Type B pancreatic cell (in vitro differentiated cells): Measurements from ENCODE around the gene ASB15. TPM values are rescaled to one million over a fixed set of nuclear protein-coding genes. Genes with fewer than 3 reads are reported as not detected.

Source experiments
- DNase-seq: peaks from one replicate; pipeline ENCODE4 v3.0.0; 2021; ENCODE audit warnings: mixed read lengths; ENCODE audit not compliant: unreplicated experiment; ENCODE audit errors: extremely low spot score
- H3K27ac Mint-ChIP-seq: 2 replicates; pipeline ENCODE4 v1.8.0; 2021; ENCODE audit warnings: mild to moderate bottlenecking, mixed read lengths
- H3K27me3 Mint-ChIP-seq: 2 replicates; pipeline ENCODE4 v1.8.0; 2021; ENCODE audit warnings: mixed read lengths
- H3K36me3 Mint-ChIP-seq: 2 replicates; pipeline ENCODE4 v1.8.0; 2021; ENCODE audit warnings: mixed read lengths
- H3K4me1 Mint-ChIP-seq: one replicate; pipeline ENCODE4 v1.8.0; 2021; ENCODE audit warnings: mixed read lengths; ENCODE audit not compliant: unreplicated experiment
- H3K4me3 Mint-ChIP-seq: 2 replicates; pipeline ENCODE4 v1.8.0; 2021; ENCODE audit warnings: mild to moderate bottlenecking, mixed read lengths
- H3K9me3 Mint-ChIP-seq: 2 replicates; pipeline ENCODE4 v1.8.0; 2021; ENCODE audit warnings: mixed read lengths
- CTCF ChIP-seq: fragments of 200-600 bp; sonication (generic); conservative IDR thresholded peaks from 2 replicates; pipeline ENCODE4 v1.5.0; 2021; ENCODE audit warnings: antibody characterized with exemption, mild to moderate bottlenecking
- total RNA-seq: library from RNA; stranded (reverse); gene quantifications from 2 replicates; pipeline ENCODE4 v1.2.1, GENCODE V29; 2021; ENCODE audit warnings: low replicate concordance

Gene ASB15
- total RNA-seq, 1 donor from 2014 or later: not detected

- H3K27ac Mint-ChIP-seq: peak overlapping the region; percentile 58
Observed at GRCh38 chr7:123643495-123644441, 42.1 kb downstream of the ASB15 start.

DNA sequence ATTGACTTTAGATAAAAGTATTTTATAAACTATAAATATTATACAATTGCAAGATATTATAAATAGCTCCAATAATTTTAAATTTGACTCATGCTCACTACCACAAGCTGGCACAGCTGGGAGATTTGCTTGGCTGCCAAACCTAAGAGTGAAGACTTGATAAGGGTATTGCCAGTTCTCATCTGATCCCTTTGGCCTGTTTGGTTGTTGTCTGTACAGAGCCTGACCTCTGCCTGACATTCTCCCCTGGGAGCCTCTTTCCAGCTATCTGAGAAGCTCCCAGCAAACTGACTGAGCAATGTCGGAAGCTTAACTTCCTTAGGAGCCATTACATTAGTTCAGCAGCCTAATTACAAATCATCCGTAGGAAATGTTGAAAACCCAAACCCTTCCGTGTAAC, 43.9 kb downstream of the ASB15 start:
- Mint-ChIP-seq H3K36me3 (no peaks in the 10 kb centered on the region), H3K9me3 (no peaks in the 10 kb centered on the region), H3K27ac (no peak overlapping the region), H3K27me3 (no peaks in the 10 kb centered on the region), H3K4me3 (no peak overlapping the region), H3K4me1 (peaks cover 29% of the 10 kb centered on the region)
- TF ChIP-seq CTCF: no peak
- no peak for DNase-seq

More at GRCh38 chr7:123643495-123644441, 42.1 kb downstream of the ASB15 start:
- Mint-ChIP-seq H3K4me3 (peak overlapping the region; percentile 63), H3K4me1 (peaks cover 29% of the 10 kb centered on the region), H3K36me3 (no peaks in the 10 kb centered on the region), H3K9me3 (no peaks in the 10 kb centered on the region), H3K27me3 (no peaks in the 10 kb centered on the region)
- no peak for TF ChIP-seq CTCF
- DNase-seq: no peak

DNA sequence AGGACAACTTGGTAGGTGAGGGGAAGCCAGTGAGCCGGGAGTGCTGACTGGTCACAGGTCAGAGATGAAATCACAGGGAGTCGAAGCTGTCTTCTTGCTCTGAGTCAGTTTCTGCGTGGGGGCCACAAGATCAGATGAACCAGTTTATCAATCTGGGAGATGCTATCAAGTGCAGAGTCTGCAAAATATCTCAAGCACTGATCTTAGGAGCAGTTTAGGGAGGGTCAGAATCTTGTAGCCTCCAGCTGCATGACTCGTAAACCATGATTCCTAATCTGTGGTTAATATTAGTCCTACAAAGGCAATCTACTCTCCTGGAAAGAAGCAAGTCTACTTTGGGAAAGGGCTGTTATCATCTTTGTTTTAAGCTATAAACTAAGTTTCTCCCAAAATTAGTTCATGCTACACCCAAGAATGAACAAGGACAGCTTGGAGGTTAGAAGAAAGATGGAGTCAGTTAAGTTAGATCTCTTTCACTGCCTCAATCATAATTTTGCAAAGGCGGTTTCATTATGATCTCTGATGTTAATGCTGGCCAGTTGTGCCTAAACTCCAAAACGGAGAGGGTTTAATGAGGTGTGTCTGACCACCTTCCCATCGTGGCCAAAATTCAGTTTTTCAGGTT, 45.6 kb downstream of the ASB15 start:
- Mint-ChIP-seq H3K4me1 (peaks cover 24% of the 10 kb centered on the region), H3K27me3 (no peaks in the 10 kb centered on the region), H3K36me3 (no peaks in the 10 kb centered on the region), H3K9me3 (no peaks in the 10 kb centered on the region), H3K27ac (no peak overlapping the region), H3K4me3 (no peak overlapping the region)
- DNase-seq: no peak
- TF ChIP-seq CTCF: no peak

- no peak for TF ChIP-seq CTCF
- no peak for DNase-seq
- Mint-ChIP-seq H3K4me1 (peaks cover 5% of the 10 kb centered on the region), H3K27me3 (no peaks in the 10 kb centered on the region), H3K9me3 (no peaks in the 10 kb centered on the region), H3K27ac (no peak overlapping the region), H3K36me3 (no peaks in the 10 kb centered on the region), H3K4me3 (no peak overlapping the region)
Observed at GRCh38 chr7:123649964-123650363, 48.3 kb downstream of the ASB15 start.

DNA sequence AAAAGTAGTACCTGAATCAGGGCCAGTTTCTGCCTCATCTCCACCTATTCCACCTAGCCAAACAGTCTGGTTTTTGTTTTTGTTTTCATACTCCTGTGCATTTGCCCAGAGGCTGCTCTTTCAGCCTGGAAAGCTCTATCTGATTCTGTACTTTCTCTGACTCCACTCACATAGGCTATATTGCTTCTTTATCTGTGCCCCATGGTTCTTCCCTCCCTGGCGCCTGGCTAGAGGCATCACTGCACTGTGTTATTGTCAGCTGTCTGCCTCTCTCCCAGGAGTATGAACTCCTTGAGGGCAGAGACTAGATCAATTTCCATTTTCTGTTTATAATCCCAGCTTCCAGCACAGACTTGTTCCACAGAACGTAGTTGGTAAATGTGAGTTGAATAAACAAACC, 49.0 kb downstream of the ASB15 start:
- H3K4me1 Mint-ChIP-seq: peaks cover 5% of the 10 kb centered on the region
- H3K4me3 Mint-ChIP-seq: no peak overlapping the region
- H3K36me3 Mint-ChIP-seq: no peaks in the 10 kb centered on the region
- DNase-seq: no peak
- no peak for TF ChIP-seq CTCF
- no peaks in the 10 kb centered on the region for H3K9me3 Mint-ChIP-seq
- H3K27ac Mint-ChIP-seq: no peak overlapping the region
- H3K27me3 Mint-ChIP-seq: no peaks in the 10 kb centered on the region
